Stomach smooth muscle (tissue), 2 donors: Measurements from ENCODE around the gene TCAF1.

Source experiments
- H3K27ac ChIP-seq: one replicate; pipeline ENCODE4 v1.7.0; 2013; ENCODE audit warnings: mild to moderate bottlenecking, low read length, inconsistent platforms
- H3K27me3 ChIP-seq, 2 donors: one replicate each; pipeline ENCODE4 v1.7.0; 2013; ENCODE audit warnings: low read length in 2 of 2; ENCODE audit not compliant: insufficient read depth in 2 of 2, control insufficient read depth in 1 of 2
- H3K36me3 ChIP-seq, 2 donors: one replicate each; pipeline ENCODE4 v1.7.0; 2013; ENCODE audit warnings: low read length in 2 of 2; ENCODE audit not compliant: control insufficient read depth in 2 of 2, insufficient read depth in 2 of 2
- H3K4me1 ChIP-seq: one replicate; pipeline ENCODE4 v1.7.0; 2013; ENCODE audit warnings: low read length; ENCODE audit not compliant: control insufficient read depth, insufficient read depth
- H3K4me3 ChIP-seq, 2 donors: one replicate each; pipeline ENCODE4 v1.7.0; 2013; ENCODE audit warnings: low read length in 2 of 2
- H3K9ac ChIP-seq, 2 donors: one replicate each; pipeline ENCODE4 v1.7.0; 2013; ENCODE audit warnings: low read length in 2 of 2, mild to moderate bottlenecking in 1 of 2
- H3K9me3 ChIP-seq, 2 donors: one replicate each; pipeline ENCODE4 v1.7.0; 2013; ENCODE audit warnings: low read length in 2 of 2; ENCODE audit not compliant: control insufficient read depth in 2 of 2
- donor health status: healthy.
- donor health status: Pancreatic carcinoma.

The TCAF1 gene

GRCh38 chr7:143924851-143925250, 22.9 kb upstream of the TCAF1 start:
- Histone ChIP-seq H3K36me3 (no peaks in the 10 kb centered on the region), H3K9ac (no peak overlapping the region), H3K4me1 (no peaks in the 10 kb centered on the region), H3K4me3 (no peak overlapping the region), H3K27me3 (no peaks in the 10 kb centered on the region), H3K9me3 (no peaks in the 10 kb centered on the region), H3K27ac (no peak overlapping the region)

GRCh38 chr7:143914938-143915652, 13.1 kb upstream of the TCAF1 start:
- H3K27ac ChIP-seq: no peak overlapping the region
- no peaks in the 10 kb centered on the region for H3K36me3 ChIP-seq
- H3K9ac ChIP-seq: no peak overlapping the region
- no peak overlapping the region for H3K4me3 ChIP-seq
- no peaks in the 10 kb centered on the region for H3K27me3 ChIP-seq
- peaks cover 2% of the 10 kb centered on the region for H3K4me1 ChIP-seq
- no peaks in the 10 kb centered on the region for H3K9me3 ChIP-seq

- H3K4me3 ChIP-seq: no peak overlapping the region
- H3K27me3 ChIP-seq: no peaks in the 10 kb centered on the region
- no peak overlapping the region for H3K27ac ChIP-seq
- no peak overlapping the region for H3K9ac ChIP-seq
- no peaks in the 10 kb centered on the region for H3K36me3 ChIP-seq
- peaks cover 6% of the 10 kb centered on the region for H3K4me1 ChIP-seq
- no peaks in the 10 kb centered on the region for H3K9me3 ChIP-seq
These were observed 12.1 kb upstream of the TCAF1 start for GRCh38 chr7:143913945-143914615.

GRCh38 chr7:143910473-143911248, 8.7 kb upstream of the TCAF1 start:
- no peak overlapping the region for H3K4me3 ChIP-seq
- H3K36me3 ChIP-seq: no peaks in the 10 kb centered on the region
- H3K4me1 ChIP-seq: peaks cover 15% of the 10 kb centered on the region
- H3K27ac ChIP-seq: no peak overlapping the region
- no peak overlapping the region for H3K9ac ChIP-seq
- no peaks in the 10 kb centered on the region for H3K9me3 ChIP-seq
- H3K27me3 ChIP-seq: no peaks in the 10 kb centered on the region

- H3K27ac ChIP-seq: no peak overlapping the region
- no peaks in the 10 kb centered on the region for H3K36me3 ChIP-seq
- H3K9me3 ChIP-seq: no peaks in the 10 kb centered on the region
- peaks cover 23% of the 10 kb centered on the region for H3K4me1 ChIP-seq
- no peak overlapping the region for H3K9ac ChIP-seq
- H3K4me3 ChIP-seq: no peak overlapping the region
- H3K27me3 ChIP-seq: no peaks in the 10 kb centered on the region
These were observed 7.9 kb upstream of the TCAF1 start for GRCh38 chr7:143909863-143910262.

GRCh38 chr7:143908120-143908519, 6.1 kb upstream of the TCAF1 start:
- H3K9ac ChIP-seq: no peak overlapping the region
- no peak overlapping the region for H3K27ac ChIP-seq
- no peaks in the 10 kb centered on the region for H3K36me3 ChIP-seq
- H3K4me3 ChIP-seq: no peak overlapping the region
- no peaks in the 10 kb centered on the region for H3K27me3 ChIP-seq
- peaks cover 28% of the 10 kb centered on the region for H3K4me1 ChIP-seq
- H3K9me3 ChIP-seq: no peaks in the 10 kb centered on the region

- Histone ChIP-seq H3K36me3 (no peaks in the 10 kb centered on the region), H3K4me1 (peaks cover 31% of the 10 kb centered on the region), H3K9me3 (no peaks in the 10 kb centered on the region), H3K9ac (no peak overlapping the region), H3K27ac (peak overlapping the region; percentile 76), H3K27me3 (no peaks in the 10 kb centered on the region), H3K4me3 (no peak overlapping the region)
These were observed 4.9 kb upstream of the TCAF1 start for GRCh38 chr7:143906895-143907294.

- H3K36me3 ChIP-seq: no peaks in the 10 kb centered on the region
- H3K27ac ChIP-seq: peak overlapping the region; percentile 76
- no peak overlapping the region for H3K9ac ChIP-seq
- no peaks in the 10 kb centered on the region for H3K27me3 ChIP-seq
- no peak overlapping the region for H3K4me3 ChIP-seq
- no peaks in the 10 kb centered on the region for H3K9me3 ChIP-seq
- H3K4me1 ChIP-seq: peaks cover 31% of the 10 kb centered on the region
These were observed 4.2 kb upstream of the TCAF1 start for GRCh38 chr7:143906151-143906550.

GRCh38 chr7:143905509-143905908, 3.5 kb upstream of the TCAF1 start:
- peak overlapping the region; percentile 76 for H3K27ac ChIP-seq
- peak overlapping the region in 1 of 2 donors; percentile 35 for H3K4me3 ChIP-seq
- H3K9me3 ChIP-seq: no peaks in the 10 kb centered on the region
- H3K9ac ChIP-seq: peak overlapping the region in 1 of 2 donors; percentile 42
- H3K36me3 ChIP-seq: no peaks in the 10 kb centered on the region
- no peaks in the 10 kb centered on the region for H3K27me3 ChIP-seq
- H3K4me1 ChIP-seq: peaks cover 33% of the 10 kb centered on the region

GRCh38 chr7:143902332-143902899, 440 bp upstream of the TCAF1 start:
- no peaks in the 10 kb centered on the region for H3K36me3 ChIP-seq
- no peaks in the 10 kb centered on the region for H3K9me3 ChIP-seq
- H3K4me1 ChIP-seq: peaks cover 34% of the 10 kb centered on the region
- no peaks in the 10 kb centered on the region for H3K27me3 ChIP-seq
- H3K27ac ChIP-seq: peak overlapping the region; percentile 89
- H3K4me3 ChIP-seq: peak overlapping the region in 1 of 2 donors; percentile 95
- peak overlapping the region in 1 of 2 donors; percentile 83 for H3K9ac ChIP-seq
